Activated naive CD8-positive, alpha-beta T cell (primary cell): ENCODE measurements around the gene MSTO1.
A peak's percentile ranks its signal among the peaks of the same experiment; 100 is the strongest.
"Not testable (repeated sequence)": the region's sequence is repeated elsewhere in the genome, so short reads cannot be mapped to it uniquely, and the experiment has no call there.

ENCODE experiments used
- H3K27ac Mint-ChIP-seq: one replicate; pipeline ENCODE4 v1.8.0; 2021; ENCODE audit warnings: mixed read lengths
- H3K27me3 Mint-ChIP-seq: one replicate; pipeline ENCODE4 v1.8.0; 2021; ENCODE audit warnings: mixed read lengths
- H3K36me3 Mint-ChIP-seq: one replicate; pipeline ENCODE4 v1.8.0; 2021; ENCODE audit warnings: mixed read lengths
- H3K4me1 Mint-ChIP-seq: one replicate; pipeline ENCODE4 v1.8.0; 2021; ENCODE audit warnings: low read depth, mixed read lengths
- H3K4me3 Mint-ChIP-seq: one replicate; pipeline ENCODE4 v1.8.0; 2021; ENCODE audit warnings: mild to moderate bottlenecking, mixed read lengths
- H3K9me3 Mint-ChIP-seq: one replicate; pipeline ENCODE4 v1.8.0; 2021; ENCODE audit warnings: low read depth, mixed read lengths

The MSTO1 gene

DNA sequence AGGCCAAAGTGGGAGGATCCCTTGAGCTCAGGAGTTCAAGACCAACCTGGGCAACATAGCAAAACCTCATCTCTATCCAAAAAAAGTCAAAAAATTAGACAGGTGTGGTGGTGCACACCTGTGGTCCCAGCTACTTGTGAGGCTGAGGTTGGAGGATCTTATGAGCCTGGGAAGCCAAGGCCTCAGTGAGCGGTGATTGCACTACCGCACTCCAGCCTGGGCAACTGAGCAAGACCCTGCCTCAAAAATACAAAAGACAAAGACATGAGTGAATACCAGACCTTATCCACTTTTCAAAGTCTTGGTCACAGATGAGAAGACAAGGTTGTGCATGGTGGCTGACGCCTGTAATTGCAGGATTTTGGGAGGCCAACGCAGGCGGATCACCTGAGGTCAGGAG is 13.2 kb upstream of the MSTO1 start:
- H3K36me3 Mint-ChIP-seq: no peaks in the 10 kb centered on the region
- no peaks in the 10 kb centered on the region for H3K27me3 Mint-ChIP-seq
- H3K4me3 Mint-ChIP-seq: no peak overlapping the region
- no peaks in the 10 kb centered on the region for H3K9me3 Mint-ChIP-seq
- H3K27ac Mint-ChIP-seq: no peak overlapping the region
- H3K4me1 Mint-ChIP-seq: peaks cover 12% of the 10 kb centered on the region

- peaks cover 9% of the 10 kb centered on the region for H3K4me1 Mint-ChIP-seq
- peak overlapping the region; percentile 64 for H3K27ac Mint-ChIP-seq
- H3K4me3 Mint-ChIP-seq: peak overlapping the region; percentile 80
- H3K27me3 Mint-ChIP-seq: no peaks in the 10 kb centered on the region
- no peaks in the 10 kb centered on the region for H3K36me3 Mint-ChIP-seq
- no peaks in the 10 kb centered on the region for H3K9me3 Mint-ChIP-seq
These were observed 11.1 kb upstream of the MSTO1 start for GRCh38 chr1:155598842-155599331.

GRCh38 chr1:155599828-155600572 is 10.0 kb upstream of the MSTO1 start:
- H3K4me3 Mint-ChIP-seq, H3K9me3 Mint-ChIP-seq, H3K27me3 Mint-ChIP-seq, H3K4me1 Mint-ChIP-seq, H3K36me3 Mint-ChIP-seq, H3K27ac Mint-ChIP-seq: not testable (repeated sequence)

DNA sequence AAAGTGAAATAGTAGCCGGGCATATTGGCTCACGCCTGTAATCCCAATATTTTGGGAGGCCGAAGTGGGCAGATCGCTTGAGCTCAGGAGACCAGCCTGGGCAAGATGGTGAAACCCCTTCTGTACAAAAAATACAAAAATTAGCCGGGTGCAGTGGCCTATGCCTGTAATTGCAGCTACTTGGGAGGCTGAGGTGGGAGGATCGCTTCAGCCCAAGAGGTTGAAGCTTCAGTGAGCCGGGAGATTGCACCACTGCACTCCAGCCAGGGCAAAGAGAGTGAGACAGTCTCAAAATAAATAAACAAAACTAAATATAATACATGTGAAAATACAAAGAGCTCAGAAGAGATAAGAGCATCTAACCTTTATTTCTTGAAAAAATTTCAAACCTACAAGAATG is 2.3 kb upstream of the MSTO1 start:
- Mint-ChIP-seq H3K4me1 (peaks cover 7% of the 10 kb centered on the region), H3K36me3 (peaks cover 1% of the 10 kb centered on the region), H3K27me3 (no peaks in the 10 kb centered on the region), H3K4me3 (no peak overlapping the region), H3K27ac (no peak overlapping the region), H3K9me3 (no peaks in the 10 kb centered on the region)

DNA sequence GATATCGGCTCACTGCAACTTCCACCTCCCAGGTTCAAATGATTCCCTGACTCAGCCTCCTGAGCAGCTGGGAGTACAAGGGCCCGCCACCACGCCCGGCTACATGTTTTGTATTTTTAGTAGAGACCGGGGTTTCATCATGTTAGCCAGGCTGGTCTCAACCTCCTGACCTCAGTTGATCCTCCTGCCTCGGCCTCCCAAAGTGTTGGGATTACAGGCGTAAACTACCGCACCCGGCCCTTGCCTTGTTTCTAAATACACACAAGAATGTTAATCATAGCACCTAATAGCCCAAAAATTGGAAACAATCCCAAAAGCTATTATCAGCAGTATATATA is 1.2 kb upstream of the MSTO1 start:
- Mint-ChIP-seq H3K4me3 (peak overlapping the region; percentile 40), H3K9me3 (no peaks in the 10 kb centered on the region), H3K27me3 (no peaks in the 10 kb centered on the region), H3K4me1 (peaks cover 10% of the 10 kb centered on the region), H3K36me3 (peaks cover 2% of the 10 kb centered on the region), H3K27ac (no peak overlapping the region)

DNA sequence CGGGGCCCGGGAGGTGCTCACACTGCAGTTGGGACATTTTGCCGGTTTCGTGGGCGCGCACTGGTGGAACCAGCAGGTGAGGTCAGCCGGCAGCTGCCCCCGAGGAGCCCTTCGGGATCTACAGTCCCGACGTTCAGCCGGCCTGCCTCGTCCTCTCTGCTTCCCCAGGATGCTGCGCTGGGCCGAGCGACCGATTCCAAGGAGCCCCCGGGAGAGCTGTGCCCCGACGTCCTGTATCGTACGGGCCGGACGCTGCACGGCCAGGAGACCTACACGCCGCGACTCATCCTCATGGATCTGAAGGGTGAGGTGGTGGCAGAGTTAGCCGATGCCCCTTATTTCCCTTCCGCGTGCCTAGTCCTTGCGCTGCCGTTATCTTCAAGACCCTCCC is 234 bp downstream of the MSTO1 start:
- not testable (repeated sequence) for H3K36me3 Mint-ChIP-seq, H3K27me3 Mint-ChIP-seq, H3K4me1 Mint-ChIP-seq, H3K27ac Mint-ChIP-seq, H3K9me3 Mint-ChIP-seq
- H3K4me3 Mint-ChIP-seq: peak overlapping the region; percentile 93

GRCh38 chr1:155613226-155613625 is 3.2 kb downstream of the MSTO1 start:
- Mint-ChIP-seq H3K4me1 (peaks cover 13% of the 10 kb centered on the region), H3K27ac (peak overlapping the region; percentile 72)
- not testable (repeated sequence) for H3K36me3 Mint-ChIP-seq, H3K4me3 Mint-ChIP-seq, H3K27me3 Mint-ChIP-seq, H3K9me3 Mint-ChIP-seq

GRCh38 chr1:155622191-155622590 is 12.2 kb downstream of the MSTO1 start:
- Mint-ChIP-seq H3K36me3 (no peaks in the 10 kb centered on the region), H3K9me3 (no peaks in the 10 kb centered on the region), H3K27ac (no peak overlapping the region), H3K27me3 (no peaks in the 10 kb centered on the region), H3K4me1 (peaks cover 4% of the 10 kb centered on the region), H3K4me3 (no peak overlapping the region)

DNA sequence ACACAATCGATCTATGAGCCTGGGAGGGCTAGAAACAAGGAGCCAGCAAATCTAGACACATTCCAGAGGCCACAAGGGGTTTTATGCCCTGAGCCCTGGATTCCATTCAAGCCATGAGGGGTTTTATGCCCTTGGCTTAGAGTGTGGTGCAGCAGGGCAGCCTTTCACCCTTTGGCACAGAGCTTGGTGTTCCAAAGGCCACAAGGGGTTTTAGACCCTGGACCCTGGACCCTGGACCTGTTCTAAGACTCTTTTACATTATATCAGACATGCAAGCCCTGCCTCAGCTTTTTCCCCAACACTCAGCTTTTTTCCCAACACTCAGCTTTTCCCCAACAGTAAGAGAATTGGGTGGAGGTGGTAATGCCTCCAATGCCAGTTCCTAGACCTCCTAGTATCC is 13.3 kb downstream of the MSTO1 start:
- Mint-ChIP-seq H3K27me3 (no peaks in the 10 kb centered on the region), H3K36me3 (no peaks in the 10 kb centered on the region), H3K4me1 (peaks cover 4% of the 10 kb centered on the region), H3K27ac (no peak overlapping the region), H3K9me3 (no peaks in the 10 kb centered on the region), H3K4me3 (no peak overlapping the region)

- H3K4me3 Mint-ChIP-seq, H3K4me1 Mint-ChIP-seq, H3K9me3 Mint-ChIP-seq, H3K27ac Mint-ChIP-seq, H3K27me3 Mint-ChIP-seq, H3K36me3 Mint-ChIP-seq: not testable (repeated sequence)
These were observed 16.4 kb downstream of the MSTO1 start for GRCh38 chr1:155626428-155626827.

GRCh38 chr1:155636397-155637153 is 26.6 kb downstream of the MSTO1 start:
- Mint-ChIP-seq H3K36me3 (peaks cover 3% of the 10 kb centered on the region), H3K27me3 (no peaks in the 10 kb centered on the region), H3K4me3 (peak overlapping the region; percentile 92), H3K9me3 (no peaks in the 10 kb centered on the region), H3K4me1 (peaks cover 22% of the 10 kb centered on the region), H3K27ac (peak overlapping the region; percentile 91)

GRCh38 chr1:155640367-155640766 is 30.3 kb downstream of the MSTO1 start:
- Mint-ChIP-seq H3K27me3 (no peaks in the 10 kb centered on the region), H3K4me3 (no peak overlapping the region), H3K36me3 (peaks cover 6% of the 10 kb centered on the region)

GRCh38 chr1:155642559-155643180 is 32.7 kb downstream of the MSTO1 start:
- H3K27ac Mint-ChIP-seq, H3K27me3 Mint-ChIP-seq, H3K4me1 Mint-ChIP-seq, H3K4me3 Mint-ChIP-seq, H3K9me3 Mint-ChIP-seq: not testable (repeated sequence)
- H3K36me3 Mint-ChIP-seq: peaks cover 10% of the 10 kb centered on the region

More at GRCh38 chr1:155640367-155640766, 30.3 kb downstream of the MSTO1 start:
- H3K4me1 Mint-ChIP-seq: peaks cover 22% of the 10 kb centered on the region
- H3K9me3 Mint-ChIP-seq: no peaks in the 10 kb centered on the region
- H3K27ac Mint-ChIP-seq: no peak overlapping the region

GRCh38 chr1:155643230-155643629 is 33.2 kb downstream of the MSTO1 start:
- Mint-ChIP-seq H3K4me1 (no peaks in the 10 kb centered on the region), H3K9me3 (no peaks in the 10 kb centered on the region)

GRCh38 chr1:155645034-155645598 is 35.1 kb downstream of the MSTO1 start:
- no peak overlapping the region for H3K4me3 Mint-ChIP-seq

More at GRCh38 chr1:155643230-155643629, 33.2 kb downstream of the MSTO1 start:
- Mint-ChIP-seq H3K27ac (no peak overlapping the region), H3K36me3 (peaks cover 10% of the 10 kb centered on the region), H3K27me3 (no peaks in the 10 kb centered on the region), H3K4me3 (no peak overlapping the region)

More at GRCh38 chr1:155645034-155645598, 35.1 kb downstream of the MSTO1 start:
- H3K36me3 Mint-ChIP-seq: peaks cover 12% of the 10 kb centered on the region
- H3K9me3 Mint-ChIP-seq: no peaks in the 10 kb centered on the region
- H3K27me3 Mint-ChIP-seq: no peaks in the 10 kb centered on the region
- no peak overlapping the region for H3K27ac Mint-ChIP-seq
- H3K4me1 Mint-ChIP-seq: no peaks in the 10 kb centered on the region
